ENCODE results near the gene CAPN5. TPM values are rescaled to one million over a fixed set of nuclear protein-coding genes. Genes with fewer than 3 reads are reported as not detected.

CAPN5 gene
- total and polyA plus RNA-seq, 2 experiments from 2014 or later = 18.3 to 22.4 TPM

- Histone ChIP-seq H3F3A (ENCODE audit: insufficient read depth) (0 out of 2 replicates have a peak, but pooled peaks cover 4% of the 10 kb centered on the region), H3K27me3 (replicated peaks; ENCODE audit: insufficient read depth) (no peaks in the 10 kb centered on the region), H3K79me2 (ENCODE audit: insufficient read depth) (peaks cover 39% of the 10 kb centered on the region), H4K20me1 (ENCODE audit: insufficient read depth) (no peaks in the 10 kb centered on the region), H3K9ac (peak overlapping the region; percentile 88), H3K4me3 (peak overlapping the region; percentile 83), H3K4me2 (ENCODE audit: unreplicated experiment) (peak overlapping the region; percentile 75), H3K9me3 (ENCODE audit: low read depth) (no peaks in the 10 kb centered on the region), H3K36me3 (ENCODE audit: low read depth) (no peaks in the 10 kb centered on the region), H2AFZ (peak overlapping the region; percentile 87), H3K4me1 (ENCODE audit: insufficient read depth) (0 out of 2 replicates have a peak, but pooled peaks cover 10% of the 10 kb centered on the region), H3K9me2 (ENCODE audit: insufficient read depth) (no peaks in the 10 kb centered on the region), H3K27ac (peak overlapping the region; percentile 88)
- in situ Hi-C loops (cut with MboI) = no loop called here
- 8 to 9% methylated on average over 12 to 14 of the region's 14 CpGs for WGBS, 2 experiments (ENCODE audit: low coverage in 1 of 2, low lambda C conversion rate in 2 of 2, missing lambda C conversion rate in 2 of 2)
- peak; percentile 88 for DNase-seq
- no peak for TF ChIP-seq EZH2phosphoT487 (IDR thresholded peaks at IDR 0.05; ENCODE audit: insufficient read depth, low read depth)
- no peak for TF ChIP-seq EZH2 (IDR thresholded peaks at IDR 0.05; ENCODE audit: insufficient read depth, poor library complexity, severe bottlenecking)
Measured at GRCh38 chr11:77065878-77066228, 918 bp upstream of the CAPN5 start.

DNA sequence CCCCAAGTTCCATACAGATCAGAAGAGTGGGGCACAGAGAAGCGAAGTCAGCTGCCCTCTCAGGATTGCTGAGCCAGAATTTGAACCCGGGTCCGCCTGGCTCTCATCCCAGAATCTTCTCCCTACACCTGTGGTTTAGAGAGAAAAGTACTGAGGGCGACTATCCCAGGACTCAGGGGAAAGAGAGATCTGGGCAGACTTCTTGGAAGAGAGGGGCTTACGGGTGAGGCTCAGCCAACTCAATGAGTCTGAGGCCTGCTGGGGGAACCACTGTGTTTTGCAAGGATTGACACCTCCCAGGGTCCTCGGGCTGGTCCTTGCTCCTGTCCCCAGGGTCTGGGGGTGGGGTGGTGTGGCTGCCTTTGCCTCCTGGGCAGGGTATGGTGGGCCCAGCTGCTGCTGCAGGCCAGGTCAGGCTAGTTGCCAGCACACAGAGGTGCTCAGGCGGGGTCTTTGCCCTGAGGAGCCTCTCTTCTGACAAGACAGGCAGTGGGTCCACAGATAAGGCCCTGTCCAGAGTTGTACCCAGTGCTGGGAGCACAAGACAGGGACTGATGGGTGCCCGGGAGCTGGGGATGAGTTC is 1.2 kb downstream of the CAPN5 start:
- WGBS, 2 experiments (ENCODE audit: low coverage in 1 of 2, low lambda C conversion rate in 2 of 2, missing lambda C conversion rate in 2 of 2) = 91 to 94% methylated on average over 8 of the region's 8 CpGs
- Histone ChIP-seq H3K9me3 (ENCODE audit: low read depth) (no peaks in the 10 kb centered on the region), H3K4me1 (ENCODE audit: insufficient read depth) (peaks cover 25% of the 10 kb centered on the region), H3K4me2 (ENCODE audit: unreplicated experiment) (peak overlapping the region; percentile 96), H3K36me3 (ENCODE audit: low read depth) (no peaks in the 10 kb centered on the region), H3K9me2 (ENCODE audit: insufficient read depth) (no peaks in the 10 kb centered on the region), H4K20me1 (ENCODE audit: insufficient read depth) (no peaks in the 10 kb centered on the region), H3K4me3 (peak overlapping the region; percentile 83), H3K27me3 (replicated peaks; ENCODE audit: insufficient read depth) (no peaks in the 10 kb centered on the region), H2AFZ (no peak overlapping the region), H3K9ac (peak overlapping the region; percentile 88), H3K79me2 (ENCODE audit: insufficient read depth) (peaks cover 50% of the 10 kb centered on the region), H3K27ac (no peak overlapping the region), H3F3A (ENCODE audit: insufficient read depth) (peaks cover 16% of the 10 kb centered on the region)
- no peak for DNase-seq
- TF ChIP-seq EZH2phosphoT487 (IDR thresholded peaks at IDR 0.05; ENCODE audit: insufficient read depth, low read depth) = no peak
- in situ Hi-C loops (cut with MboI) = no loop called here

DNA sequence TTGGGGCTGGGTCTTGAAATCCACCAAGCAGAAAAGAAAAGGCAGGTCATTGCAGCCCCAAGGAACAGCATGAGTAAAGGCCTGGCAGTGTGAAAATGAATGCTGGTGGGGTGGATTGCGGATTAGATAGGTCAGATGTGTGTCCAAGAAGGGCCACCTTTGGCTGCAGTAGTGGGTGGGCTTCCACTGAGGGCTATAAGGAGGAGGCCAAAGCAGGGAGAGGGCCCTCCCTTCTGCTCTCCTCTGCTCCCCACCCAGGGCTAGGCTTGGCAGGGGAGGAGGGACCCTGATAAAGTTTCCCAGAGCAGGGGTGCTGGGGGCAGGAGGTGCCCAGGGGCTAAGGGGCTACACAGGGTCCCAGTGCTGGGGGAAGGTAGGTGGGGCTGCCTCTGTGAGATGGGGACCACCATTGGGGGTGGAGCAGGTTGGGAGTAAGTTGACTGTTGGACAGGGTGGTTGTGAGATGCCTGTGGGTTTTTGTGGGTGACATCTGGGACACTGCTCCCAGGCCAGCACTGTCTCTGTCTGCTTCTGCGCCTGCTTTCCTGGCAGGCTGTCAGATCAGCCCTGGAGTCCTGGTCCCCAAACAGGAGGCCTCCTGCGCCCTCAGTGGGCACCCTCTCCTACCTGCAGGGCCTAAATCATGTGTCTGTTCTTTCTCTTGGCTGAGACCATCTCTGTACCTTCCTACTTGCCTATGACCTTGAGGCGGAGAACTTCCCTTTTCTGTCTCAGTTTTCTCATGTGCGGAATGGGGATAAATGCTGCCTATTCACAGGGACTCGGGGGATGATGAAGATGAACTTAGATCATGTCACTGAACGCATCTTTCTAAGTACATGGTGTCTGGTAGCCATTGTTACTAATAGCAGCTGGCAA is 1.9 kb downstream of the CAPN5 start:
- no peak overlapping the region for H2AFZ ChIP-seq
- no peaks in the 10 kb centered on the region for H3K36me3 ChIP-seq (ENCODE audit: low read depth)
- H3K4me3 ChIP-seq = no peak overlapping the region
- H3K27ac ChIP-seq = no peak overlapping the region
- in situ Hi-C loops (cut with MboI) = no loop called here
- WGBS, 2 experiments (ENCODE audit: low coverage in 1 of 2, low lambda C conversion rate in 2 of 2, missing lambda C conversion rate in 2 of 2) = 84 to 92% methylated on average over 7 of the region's 7 CpGs
- H3K4me1 ChIP-seq (ENCODE audit: insufficient read depth) = peaks cover 32% of the 10 kb centered on the region
- no peak for DNase-seq
- H3K9ac ChIP-seq = 0 out of 2 replicates have a peak overlapping the region, but pooled peaks have one; percentile 88
- H3K4me2 ChIP-seq (ENCODE audit: unreplicated experiment) = peak overlapping the region; percentile 96
- no peaks in the 10 kb centered on the region for H3K9me2 ChIP-seq (ENCODE audit: insufficient read depth)
- no peaks in the 10 kb centered on the region for H4K20me1 ChIP-seq (ENCODE audit: insufficient read depth)
- H3F3A ChIP-seq (ENCODE audit: insufficient read depth) = peaks cover 22% of the 10 kb centered on the region
- TF ChIP-seq EZH2 (IDR thresholded peaks at IDR 0.05; ENCODE audit: insufficient read depth, poor library complexity, severe bottlenecking) = no peak
- TF ChIP-seq EZH2phosphoT487 (IDR thresholded peaks at IDR 0.05; ENCODE audit: insufficient read depth, low read depth) = no peak
- H3K27me3 ChIP-seq (replicated peaks; ENCODE audit: insufficient read depth) = no peaks in the 10 kb centered on the region
- peaks cover 50% of the 10 kb centered on the region for H3K79me2 ChIP-seq (ENCODE audit: insufficient read depth)
- no peaks in the 10 kb centered on the region for H3K9me3 ChIP-seq (ENCODE audit: low read depth)

DNA sequence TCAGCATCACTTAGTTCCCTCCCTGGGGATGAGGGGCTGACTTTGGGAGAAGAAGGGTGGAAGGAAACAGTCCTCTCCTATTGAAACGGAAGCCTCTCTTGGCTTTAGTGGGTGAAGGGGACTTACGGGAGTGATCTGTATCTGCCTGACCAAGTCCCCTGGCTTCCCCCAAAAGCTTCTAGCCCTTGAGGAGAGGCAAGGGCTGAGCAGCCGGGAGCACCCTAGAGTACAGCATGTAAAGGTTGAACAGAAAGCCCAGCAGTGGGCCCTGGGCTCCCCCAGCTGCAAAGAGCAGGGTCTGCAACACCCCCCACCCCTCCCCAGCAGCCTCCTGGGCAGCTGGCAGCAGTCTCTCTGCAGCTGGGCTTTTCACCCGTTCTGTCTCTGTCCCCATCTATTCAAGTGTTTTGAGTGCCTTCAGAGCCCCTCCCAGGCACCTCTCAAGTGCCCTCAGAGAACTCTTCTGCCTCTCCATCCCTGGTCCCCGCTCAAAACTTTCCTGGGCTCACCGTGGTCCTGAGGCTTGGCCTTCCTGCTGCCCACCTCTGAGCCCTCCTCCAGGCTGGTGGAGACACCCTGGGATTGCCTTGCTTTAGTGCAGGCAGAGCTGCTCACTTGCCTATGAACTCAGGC is 2.7 kb downstream of the CAPN5 start:
- no peaks in the 10 kb centered on the region for H4K20me1 ChIP-seq (ENCODE audit: insufficient read depth)
- no peak overlapping the region for H3K9ac ChIP-seq
- in situ Hi-C loops (cut with MboI) = no loop called here
- H2AFZ ChIP-seq = no peak overlapping the region
- no peak for DNase-seq
- peaks cover 29% of the 10 kb centered on the region for H3F3A ChIP-seq (ENCODE audit: insufficient read depth)
- TF ChIP-seq EZH2phosphoT487 (IDR thresholded peaks at IDR 0.05; ENCODE audit: insufficient read depth, low read depth) (no peak), EZH2 (IDR thresholded peaks at IDR 0.05; ENCODE audit: insufficient read depth, poor library complexity, severe bottlenecking) (no peak)
- 92 to 93% methylated on average over 6 of the region's 6 CpGs for WGBS, 2 experiments (ENCODE audit: low coverage in 1 of 2, low lambda C conversion rate in 2 of 2, missing lambda C conversion rate in 2 of 2)
- H3K4me3 ChIP-seq = no peak overlapping the region
- no peaks in the 10 kb centered on the region for H3K9me2 ChIP-seq (ENCODE audit: insufficient read depth)
- no peaks in the 10 kb centered on the region for H3K9me3 ChIP-seq (ENCODE audit: low read depth)
- H3K4me1 ChIP-seq (ENCODE audit: insufficient read depth) = peaks cover 39% of the 10 kb centered on the region
- H3K36me3 ChIP-seq (ENCODE audit: low read depth) = no peaks in the 10 kb centered on the region
- H3K4me2 ChIP-seq (ENCODE audit: unreplicated experiment) = no peak overlapping the region
- no peaks in the 10 kb centered on the region for H3K27me3 ChIP-seq (replicated peaks; ENCODE audit: insufficient read depth)
- peaks cover 52% of the 10 kb centered on the region for H3K79me2 ChIP-seq (ENCODE audit: insufficient read depth)
- H3K27ac ChIP-seq = no peak overlapping the region
